Measurements from ENCODE around the gene VPS37C.

The VPS37C gene

DNA sequence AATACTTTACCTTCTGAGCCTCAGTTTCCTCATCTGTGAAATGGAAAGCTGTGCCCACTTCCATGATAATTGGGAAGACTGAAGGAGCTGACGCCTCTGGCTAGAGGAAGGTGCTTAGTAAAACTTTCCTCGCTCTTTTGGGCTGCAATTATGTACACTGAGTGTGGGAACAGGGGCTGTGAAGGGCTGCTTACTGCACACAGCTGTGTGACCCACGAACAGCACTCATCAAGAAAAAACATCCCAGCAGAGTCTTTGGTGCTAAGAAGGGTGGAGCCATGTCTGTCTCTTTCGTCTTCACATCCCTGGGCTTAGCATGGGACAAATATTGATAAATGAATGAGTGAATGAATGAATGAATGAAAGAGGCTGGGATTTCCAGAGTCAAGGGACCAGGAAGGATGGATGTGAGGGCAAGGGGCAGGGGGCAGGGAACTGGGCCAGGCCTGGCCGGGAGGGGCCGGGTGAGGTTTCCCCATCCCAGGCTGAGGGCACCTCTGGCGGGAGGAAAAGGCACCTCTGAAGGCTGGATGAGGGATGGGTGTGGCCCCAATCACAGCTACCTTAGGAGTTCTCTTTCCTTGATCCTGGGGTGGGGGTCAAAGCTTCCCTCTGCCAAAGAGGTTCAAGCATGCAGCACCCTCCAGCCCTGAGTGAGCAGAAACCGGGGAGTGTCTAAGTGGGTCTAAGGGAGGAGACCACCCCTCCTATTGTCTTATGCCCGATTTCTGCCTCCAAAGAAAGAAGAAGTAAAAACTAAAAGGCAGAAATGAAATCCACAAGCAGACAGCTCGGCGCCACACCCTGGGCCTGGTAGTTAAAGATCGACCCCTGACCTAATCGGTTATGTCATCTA, 68.1 kb downstream of the VPS37C start:
- no peaks in the 10 kb centered on the region for H3K9me3 ChIP-seq (ENCODE audit: severe bottlenecking)
- TF ChIP-seq CTCF (IDR thresholded peaks at IDR 0.05; ENCODE audit: poor library complexity, severe bottlenecking), result no peak
- no peaks in the 10 kb centered on the region for H3K36me3 ChIP-seq (ENCODE audit: low read depth)
- H3K27me3 ChIP-seq (ENCODE audit: insufficient read depth, poor library complexity, severe bottlenecking), result no peaks in the 10 kb centered on the region
- peaks cover 7% of the 10 kb centered on the region for H3K4me1 ChIP-seq (ENCODE audit: insufficient read depth, poor library complexity, severe bottlenecking)
- ATAC-seq (ENCODE audit: low read depth) (no peak), DNase-seq (ENCODE audit: low spot score) (no peak)
- H3K4me3 ChIP-seq (ENCODE audit: severe bottlenecking), result no peak overlapping the region
- H3K27ac ChIP-seq (ENCODE audit: poor library complexity, severe bottlenecking), result no peak overlapping the region

DNA sequence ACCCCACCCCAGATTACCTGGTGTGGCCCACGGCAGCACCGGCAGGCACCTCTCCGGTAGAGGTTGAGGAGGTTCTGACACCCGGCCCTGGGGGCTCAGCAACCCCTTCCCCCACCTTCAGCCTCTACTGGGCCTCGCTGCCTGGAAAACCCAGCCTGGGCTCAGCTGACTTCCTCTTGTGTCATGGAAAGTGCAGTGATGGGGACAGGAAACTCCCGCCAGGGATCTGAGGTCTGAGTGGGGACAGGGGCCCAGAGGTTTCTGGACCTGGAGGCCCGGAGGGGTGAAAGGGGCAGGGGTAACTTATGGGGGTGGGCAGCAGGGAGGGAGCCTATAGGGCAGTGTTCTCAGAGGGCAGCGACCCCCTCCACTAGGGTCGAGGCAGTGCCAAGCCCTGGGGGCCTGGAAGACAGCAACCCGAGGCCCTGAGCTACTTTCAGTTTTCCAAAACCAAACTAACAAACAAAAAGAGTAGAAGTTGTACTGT, 68.9 kb downstream of the VPS37C start:
- H3K4me3 ChIP-seq (ENCODE audit: severe bottlenecking), result no peak overlapping the region
- no peak for ATAC-seq (ENCODE audit: low read depth)

DNA sequence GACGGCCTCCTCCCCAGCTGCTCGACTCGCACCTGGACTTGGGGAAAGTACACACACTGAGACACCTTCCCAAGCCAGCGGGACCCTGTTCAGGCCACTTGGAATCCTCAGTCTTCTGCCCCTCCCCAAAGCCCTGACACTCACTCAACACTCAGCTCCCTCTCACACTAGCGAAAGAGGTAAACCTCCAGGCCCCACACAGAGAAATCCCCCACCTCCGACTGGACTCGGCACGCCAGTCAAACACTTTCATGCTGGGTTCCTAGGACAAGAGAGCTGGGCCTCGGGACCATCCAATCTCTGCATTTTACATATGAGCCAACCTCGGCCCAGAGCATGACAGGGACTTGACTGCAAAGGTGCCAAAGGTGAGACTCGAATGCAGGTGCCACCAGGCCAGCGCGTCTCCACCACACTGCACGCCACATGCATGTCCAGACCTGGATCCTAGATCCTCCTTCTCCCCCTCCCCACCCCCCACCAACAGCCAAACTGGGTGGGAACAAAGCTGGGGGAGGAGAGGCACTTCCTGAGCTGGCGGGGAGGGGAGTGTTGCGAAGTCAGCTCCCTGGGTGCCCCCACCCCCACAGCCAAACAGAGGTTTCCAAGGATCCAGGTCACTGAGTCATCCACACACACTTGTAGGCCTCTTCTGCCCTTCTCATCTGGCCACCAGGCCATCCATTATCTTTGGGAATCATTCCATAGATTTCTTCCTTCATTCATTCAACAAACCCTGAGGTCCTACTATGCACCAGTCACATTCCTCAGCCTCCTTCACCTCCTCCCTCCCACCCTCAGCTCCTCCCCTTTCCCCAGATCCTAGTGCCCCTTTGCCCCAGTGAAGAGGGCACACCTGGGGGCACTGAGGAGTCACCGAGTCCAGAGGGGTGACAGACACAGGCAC, 69.6 kb downstream of the VPS37C start:
- Histone ChIP-seq H3K36me3 (ENCODE audit: low read depth) (no peaks in the 10 kb centered on the region), H3K4me1 (ENCODE audit: insufficient read depth, poor library complexity, severe bottlenecking) (peaks cover 7% of the 10 kb centered on the region), H3K27me3 (ENCODE audit: insufficient read depth, poor library complexity, severe bottlenecking) (no peaks in the 10 kb centered on the region), H3K9me3 (ENCODE audit: severe bottlenecking) (no peaks in the 10 kb centered on the region), H3K4me3 (ENCODE audit: severe bottlenecking) (no peak overlapping the region), H3K27ac (ENCODE audit: poor library complexity, severe bottlenecking) (no peak overlapping the region)
- DNase-seq (ENCODE audit: low spot score), result no peak
- TF ChIP-seq CTCF (IDR thresholded peaks at IDR 0.05; ENCODE audit: poor library complexity, severe bottlenecking), result no peak
- peak; percentile 67 for ATAC-seq (ENCODE audit: low read depth)

More for the DNA sequence above, 68.9 kb downstream of the VPS37C start:
- Histone ChIP-seq H3K4me1 (ENCODE audit: insufficient read depth, poor library complexity, severe bottlenecking) (peaks cover 7% of the 10 kb centered on the region), H3K36me3 (ENCODE audit: low read depth) (no peaks in the 10 kb centered on the region), H3K9me3 (ENCODE audit: severe bottlenecking) (no peaks in the 10 kb centered on the region), H3K27ac (ENCODE audit: poor library complexity, severe bottlenecking) (no peak overlapping the region), H3K27me3 (ENCODE audit: insufficient read depth, poor library complexity, severe bottlenecking) (no peaks in the 10 kb centered on the region)
- TF ChIP-seq CTCF (IDR thresholded peaks at IDR 0.05; ENCODE audit: poor library complexity, severe bottlenecking), result no peak
- DNase-seq (ENCODE audit: low spot score), result no peak

- no peak overlapping the region for H3K27ac ChIP-seq (ENCODE audit: poor library complexity, severe bottlenecking)
- H3K4me1 ChIP-seq (ENCODE audit: insufficient read depth, poor library complexity, severe bottlenecking), result peaks cover 7% of the 10 kb centered on the region
- H3K27me3 ChIP-seq (ENCODE audit: insufficient read depth, poor library complexity, severe bottlenecking), result no peaks in the 10 kb centered on the region
- ATAC-seq (ENCODE audit: low read depth) (no peak), DNase-seq (ENCODE audit: low spot score) (no peak)
- H3K36me3 ChIP-seq (ENCODE audit: low read depth), result no peaks in the 10 kb centered on the region
- H3K4me3 ChIP-seq (ENCODE audit: severe bottlenecking), result no peak overlapping the region
- H3K9me3 ChIP-seq (ENCODE audit: severe bottlenecking), result no peaks in the 10 kb centered on the region
- TF ChIP-seq CTCF (IDR thresholded peaks at IDR 0.05; ENCODE audit: poor library complexity, severe bottlenecking), result no peak
These were observed 70.2 kb downstream of the VPS37C start for GRCh38 chr11:61090982-61091372.

Measured in RWPE2 (cell line).